HG03175 (cell line): Measurements from ENCODE around the gene PIK3C2G.

Experiments used
- ATAC-seq: cut with Tn5 transposase; IDR thresholded peaks from one replicate; pipeline ENCODE4 v1.9.1; 2021; ENCODE audit warnings: mild to moderate bottlenecking, moderate library complexity; ENCODE audit not compliant: unreplicated experiment

Gene PIK3C2G

DNA sequence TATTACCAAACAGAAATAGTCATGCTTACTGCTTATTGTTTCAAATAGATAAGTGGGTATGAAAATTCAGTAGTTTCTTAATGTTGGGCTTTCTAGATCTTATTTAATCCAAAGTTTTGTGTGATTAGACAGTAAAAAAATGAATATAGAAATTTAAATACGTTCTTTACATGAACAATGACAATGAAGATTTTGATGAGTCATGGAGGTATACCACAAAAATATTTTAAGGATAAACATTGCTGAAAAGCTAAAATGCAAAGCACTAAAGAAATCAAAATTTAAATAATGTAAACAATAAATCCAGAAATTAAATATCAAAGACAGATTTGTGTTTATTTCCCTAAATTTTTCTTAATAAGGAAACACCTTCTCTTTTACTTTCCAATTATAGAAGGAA lies 78.3 kb downstream of the PIK3C2G start:
- no peak for ATAC-seq

DNA sequence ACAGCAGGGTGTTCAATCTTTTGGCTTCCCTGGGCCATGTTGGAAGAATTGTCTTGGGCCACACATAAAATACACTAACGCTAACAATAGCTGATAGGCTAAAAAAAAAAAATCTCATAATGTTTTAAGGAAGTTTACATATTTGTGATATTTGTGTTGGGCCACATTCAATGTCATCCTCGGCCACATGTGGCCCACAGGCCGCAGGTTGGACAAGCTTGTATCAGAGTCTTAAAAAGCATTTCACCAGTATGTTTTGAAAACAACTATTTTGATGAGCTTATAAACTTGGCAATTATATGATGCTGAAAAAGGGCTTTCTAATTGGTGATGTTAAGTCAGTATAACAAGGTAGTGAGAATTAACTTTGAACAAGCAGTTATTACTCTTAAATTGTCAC lies 78.9 kb downstream of the PIK3C2G start:
- ATAC-seq, result no peak

DNA sequence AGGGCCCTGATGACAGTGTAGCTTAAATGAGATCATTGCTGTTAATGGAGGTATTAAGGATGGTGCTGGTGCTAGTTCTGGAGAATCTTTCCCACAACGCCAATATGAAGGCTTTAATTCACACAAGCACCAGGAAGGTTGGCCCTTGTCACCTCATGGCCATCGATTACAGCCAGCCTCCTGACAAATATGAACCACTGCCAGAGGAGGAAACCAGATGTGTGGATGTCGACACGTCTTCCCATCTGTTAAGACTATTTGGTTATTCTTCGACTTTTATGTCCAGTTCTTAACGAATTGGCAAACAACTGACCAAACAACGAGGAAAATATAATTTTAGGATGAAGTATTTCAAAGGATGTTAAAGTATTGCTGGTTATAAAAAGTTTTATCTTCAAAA lies 79.5 kb downstream of the PIK3C2G start:
- ATAC-seq, result no peak

DNA sequence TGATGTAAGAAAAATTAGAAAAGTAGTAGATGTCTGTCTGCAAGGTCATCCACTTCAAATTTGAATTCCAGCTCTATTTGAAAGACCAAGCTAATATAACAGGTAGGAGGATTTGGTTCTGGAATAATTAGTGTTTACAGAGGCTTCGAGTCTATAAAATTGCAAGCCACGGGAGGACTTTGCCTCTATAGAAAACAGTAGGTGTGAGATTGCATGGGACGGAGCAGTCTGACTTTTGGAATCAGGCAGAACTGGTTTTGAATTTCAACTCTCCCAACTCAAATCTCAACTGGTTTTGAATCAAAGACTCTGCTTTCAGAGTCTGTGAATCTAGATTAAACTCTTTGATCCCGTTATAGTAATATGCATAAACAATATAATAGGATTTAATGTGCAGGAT lies 82.4 kb downstream of the PIK3C2G start:
- ATAC-seq, result no peak

DNA sequence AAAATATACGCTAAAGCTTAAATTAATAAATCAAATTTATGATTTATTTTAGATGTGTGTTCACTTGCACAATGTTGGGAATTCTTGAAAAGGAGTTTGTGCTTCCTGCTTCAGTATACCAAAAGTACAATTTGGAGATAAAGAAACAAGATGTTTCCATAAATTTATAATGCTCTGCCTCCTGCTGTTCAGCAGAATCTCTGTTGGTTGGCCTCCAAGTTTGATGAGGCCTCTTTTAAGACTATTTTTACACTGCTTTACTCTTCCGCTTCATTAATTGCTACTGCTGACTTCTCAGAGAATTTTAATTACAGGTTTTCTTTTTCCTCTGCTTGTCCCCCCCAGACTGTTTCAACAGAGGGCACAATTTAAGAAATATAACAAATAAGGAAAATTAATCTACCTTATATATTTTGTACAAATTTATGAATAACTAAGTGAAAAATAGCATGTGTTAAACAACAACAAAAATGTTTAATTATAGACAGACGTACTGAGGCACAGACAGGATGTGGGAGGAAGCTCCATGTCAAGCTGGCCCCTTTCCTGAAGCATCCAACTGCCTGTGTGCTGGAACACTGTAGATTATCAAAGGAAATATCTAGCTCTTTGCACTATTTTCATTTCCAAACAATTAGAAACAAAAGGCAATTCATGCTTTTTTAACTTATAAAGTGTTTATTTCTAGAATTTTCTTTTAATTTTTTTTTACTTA lies 83.9 kb downstream of the PIK3C2G start:
- ATAC-seq, result no peak

DNA sequence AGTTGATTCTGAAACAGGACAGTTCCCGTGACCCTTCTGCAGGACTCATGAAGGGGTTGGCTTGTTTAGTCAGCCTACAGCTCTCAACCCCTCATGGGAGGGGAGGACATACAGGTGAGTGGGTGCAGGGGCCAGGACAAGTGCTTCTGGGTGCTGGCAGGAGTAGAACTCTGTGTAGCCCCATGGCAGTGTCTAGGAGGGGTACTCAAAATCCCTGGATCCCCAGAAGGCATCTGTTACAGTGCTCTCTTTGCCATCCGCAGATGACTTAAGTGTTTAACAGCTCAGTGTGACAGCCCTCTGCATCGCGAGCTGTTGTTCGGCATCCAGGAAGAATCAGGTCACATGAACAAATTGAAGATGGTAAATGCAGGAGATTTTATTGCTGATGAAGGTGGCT lies 91.0 kb downstream of the PIK3C2G start:
- ATAC-seq, result no peak

DNA sequence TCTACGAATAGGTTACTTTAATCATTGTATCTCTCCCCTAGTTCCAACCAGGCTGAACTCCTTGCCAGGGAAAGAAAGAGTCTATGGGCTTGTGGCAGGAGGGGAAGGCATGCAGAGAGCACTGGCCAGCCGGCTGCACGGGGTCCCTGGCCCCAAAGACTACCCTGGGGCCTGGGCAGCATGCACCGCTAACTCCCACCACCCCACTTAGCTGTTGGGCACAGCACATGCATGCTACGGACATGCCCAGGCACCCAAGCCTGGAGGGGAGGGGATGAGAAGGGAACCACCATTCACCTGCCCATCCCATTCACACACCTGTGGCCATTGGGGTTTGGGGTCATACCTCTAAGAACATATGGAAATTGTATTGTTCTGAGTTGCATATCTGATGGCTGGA lies 94.1 kb downstream of the PIK3C2G start:
- no peak for ATAC-seq

DNA sequence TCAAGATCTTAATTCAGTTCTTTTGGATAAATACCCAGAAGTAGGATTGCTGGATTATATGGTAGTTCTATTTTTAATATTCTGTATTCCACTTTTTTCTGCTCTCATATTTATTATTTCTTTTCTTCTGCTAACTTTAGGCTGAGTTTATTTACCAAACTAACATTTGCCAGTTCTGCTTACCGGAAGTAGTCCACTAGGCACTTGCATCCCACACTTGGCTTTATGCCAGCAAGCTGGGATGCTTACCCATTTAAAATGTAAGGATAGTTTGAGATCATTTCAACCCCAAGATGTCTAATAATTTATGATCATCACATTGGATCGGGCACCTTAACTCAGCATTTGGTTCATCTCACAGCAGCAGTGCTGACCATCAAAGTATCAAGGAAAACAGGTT lies 96.8 kb downstream of the PIK3C2G start:
- ATAC-seq, result no peak

DNA sequence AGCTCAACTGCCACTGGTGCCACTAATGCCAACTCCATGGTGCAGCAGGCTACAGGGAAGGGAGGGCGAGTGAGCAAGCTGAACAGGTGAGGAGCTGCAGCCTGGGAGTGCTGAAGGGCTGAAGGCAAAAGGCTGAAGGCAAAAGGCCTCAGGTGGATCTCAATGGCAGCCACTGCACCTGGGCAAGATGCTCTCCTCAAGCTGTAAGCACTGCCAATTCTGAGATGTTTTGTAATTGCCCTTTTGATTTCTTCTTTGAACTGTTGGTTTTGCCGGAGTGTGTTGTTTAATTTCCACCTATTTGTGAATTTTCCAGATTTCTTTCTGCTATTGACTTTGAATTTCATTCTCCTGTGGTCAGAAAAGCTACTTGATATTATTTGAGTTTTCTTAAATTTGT lies 97.6 kb downstream of the PIK3C2G start:
- ATAC-seq, result no peak

DNA sequence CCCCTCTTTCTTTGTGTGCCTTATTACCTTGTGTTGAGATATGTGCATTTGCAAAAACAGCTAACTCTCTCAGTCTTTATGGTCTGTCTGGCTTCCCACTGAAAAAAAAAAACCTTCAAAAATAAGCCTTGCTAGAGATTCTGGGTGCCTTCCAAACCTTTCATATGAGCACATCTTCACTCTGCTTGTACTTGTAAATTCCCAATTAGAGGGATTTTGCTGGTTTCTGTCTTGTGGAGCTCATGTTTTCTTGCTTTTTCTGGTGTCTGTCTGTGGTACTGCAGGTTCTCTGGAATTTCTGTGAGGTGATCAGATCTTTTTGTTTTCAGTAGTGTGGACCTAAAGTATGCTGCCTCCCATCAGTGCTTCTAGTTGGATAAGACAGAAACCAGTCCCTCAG lies 100.1 kb downstream of the PIK3C2G start:
- no peak for ATAC-seq

DNA sequence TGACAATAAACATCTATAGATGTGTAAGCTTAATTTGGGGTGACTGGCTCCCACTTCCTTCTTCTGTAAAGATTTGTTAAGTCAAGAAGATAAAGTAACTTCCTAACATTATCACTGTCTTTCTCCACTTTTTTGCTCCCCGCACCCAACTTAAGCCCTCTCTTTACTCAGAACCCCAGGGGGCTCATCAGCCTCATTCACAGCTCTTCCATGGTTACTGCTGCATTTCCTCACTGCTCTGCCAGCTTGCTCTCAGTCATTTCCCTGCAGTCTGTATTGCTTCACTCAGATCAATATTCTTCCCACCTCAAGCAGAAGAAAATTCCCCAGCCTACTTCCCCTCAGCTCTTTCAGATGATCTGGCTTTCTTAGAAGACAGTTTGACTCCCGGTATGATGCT lies 102.0 kb downstream of the PIK3C2G start:
- ATAC-seq, result no peak

DNA sequence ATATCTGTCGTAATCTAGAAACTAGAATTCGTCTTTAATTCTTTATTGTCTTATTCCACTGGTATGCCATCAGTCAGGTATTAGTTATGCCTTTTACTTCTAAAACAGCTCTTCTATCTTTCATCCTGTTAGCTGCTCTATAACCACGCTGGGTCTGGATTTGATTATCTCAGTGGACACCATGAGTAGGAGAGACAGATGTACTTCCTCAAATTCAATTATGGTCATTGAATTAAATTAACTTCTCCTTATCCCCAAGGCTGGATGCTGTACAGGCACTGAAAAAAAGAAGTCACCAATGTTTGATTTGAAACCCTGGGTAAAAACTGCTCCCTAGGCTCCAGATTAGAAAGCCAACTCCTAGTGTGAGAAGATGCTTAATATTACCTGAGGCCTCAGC lies 107.3 kb downstream of the PIK3C2G start:
- no peak for ATAC-seq

DNA sequence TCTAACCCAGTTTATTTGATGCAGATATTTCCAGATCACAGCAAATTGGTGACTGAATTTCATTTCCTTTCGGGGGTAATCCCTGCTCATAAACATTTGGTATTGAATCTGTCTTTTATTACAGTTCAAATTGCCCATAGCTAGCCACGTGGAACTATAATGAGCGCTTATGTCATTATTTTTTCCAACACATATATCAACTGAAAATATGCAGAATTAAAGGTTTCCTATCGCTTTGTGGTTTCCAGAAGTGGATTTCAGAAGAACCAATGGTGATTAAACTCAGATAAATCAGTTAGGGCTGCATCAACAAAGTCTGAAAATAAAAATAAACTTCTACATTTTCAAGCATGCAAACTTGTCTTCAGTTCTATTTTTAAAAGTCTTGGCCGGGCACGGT lies 111.9 kb downstream of the PIK3C2G start:
- ATAC-seq, result no peak

DNA sequence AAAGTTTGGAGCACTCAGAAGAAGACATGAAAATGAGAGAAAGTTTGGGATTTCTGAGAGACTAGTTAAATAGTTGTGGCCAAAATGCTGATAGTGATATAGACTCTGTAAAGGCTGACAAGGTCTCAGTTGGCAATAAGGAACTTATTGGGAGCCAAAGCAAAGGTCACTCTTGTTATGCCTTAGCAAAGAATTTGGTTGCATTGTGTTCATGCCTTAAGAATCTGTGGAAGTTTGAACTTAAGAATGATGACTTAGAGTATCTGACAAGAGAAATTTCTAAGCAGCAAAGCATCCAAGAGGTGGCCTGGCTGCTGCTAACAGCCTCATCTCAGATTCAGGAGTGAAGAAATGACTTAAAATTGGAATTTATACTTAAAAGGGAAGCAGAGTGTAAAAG lies 113.8 kb downstream of the PIK3C2G start:
- no peak for ATAC-seq

DNA sequence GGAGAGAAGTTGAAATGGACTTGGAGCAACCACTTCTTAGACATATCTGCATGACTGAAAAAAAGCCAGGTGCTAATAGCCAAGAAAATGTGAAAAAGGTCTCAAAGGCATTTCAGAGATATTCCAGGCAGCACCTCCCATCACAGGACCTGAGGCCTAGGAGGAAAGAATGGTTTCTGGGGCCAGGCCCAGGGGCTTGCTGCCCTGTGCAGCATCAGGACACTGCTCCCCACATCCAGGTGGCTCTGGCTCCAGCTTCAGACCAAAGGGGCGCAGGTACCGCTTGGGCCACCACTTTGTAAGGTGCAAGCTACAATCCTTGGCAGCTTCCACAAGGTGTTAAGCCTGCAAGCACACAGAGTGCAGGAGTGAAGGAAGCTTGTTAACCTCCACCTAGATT lies 114.3 kb downstream of the PIK3C2G start:
- no peak for ATAC-seq

DNA sequence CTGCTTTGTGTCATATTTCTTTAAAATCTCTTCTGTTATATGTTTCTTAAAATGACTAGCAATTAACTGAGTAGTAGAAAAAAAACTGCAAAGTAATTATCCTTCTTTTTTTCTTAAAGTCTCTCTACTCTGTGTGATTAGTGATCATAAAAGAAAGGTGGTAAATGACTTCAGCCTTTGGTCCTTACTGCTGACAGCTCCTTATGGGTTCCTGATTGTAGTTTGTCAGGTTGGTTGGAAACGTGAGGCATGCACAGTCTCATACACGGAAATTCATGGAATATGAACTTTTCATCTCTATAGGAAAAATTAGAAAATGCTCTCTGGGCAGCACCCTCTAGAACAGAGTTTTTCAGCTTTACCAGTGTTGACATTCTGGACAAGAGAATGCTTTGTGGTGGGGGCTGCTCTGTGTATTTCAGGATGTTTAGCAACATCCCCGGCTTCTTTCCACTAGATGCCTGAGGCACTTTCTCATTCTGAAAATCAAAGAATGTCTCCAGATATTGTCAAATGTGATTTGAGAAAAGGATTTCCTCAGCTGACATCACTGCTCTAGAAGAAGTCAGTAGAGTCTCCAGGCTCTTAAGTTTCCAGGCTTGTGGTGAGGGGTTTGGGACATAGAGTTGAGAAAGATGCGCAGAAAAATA lies 121.0 kb downstream of the PIK3C2G start:
- no peak for ATAC-seq

DNA sequence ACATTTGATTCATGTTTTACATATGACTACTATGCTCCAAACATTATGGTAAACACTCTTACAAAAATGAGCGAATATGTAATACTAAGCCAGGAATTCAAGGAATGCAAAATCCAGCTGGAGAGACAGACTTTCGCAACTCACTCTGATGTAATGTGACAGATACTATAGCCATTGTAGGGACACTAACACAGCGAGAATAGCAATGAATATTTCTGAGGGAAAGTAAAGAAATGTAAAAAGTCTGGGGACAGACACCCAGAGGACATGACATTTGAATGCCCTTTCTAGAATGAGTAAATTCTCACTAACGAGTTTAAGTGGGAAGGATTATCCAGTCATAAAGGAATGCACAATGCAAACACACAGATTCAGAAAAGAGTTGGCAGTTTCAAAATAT lies 121.9 kb downstream of the PIK3C2G start:
- no peak for ATAC-seq

DNA sequence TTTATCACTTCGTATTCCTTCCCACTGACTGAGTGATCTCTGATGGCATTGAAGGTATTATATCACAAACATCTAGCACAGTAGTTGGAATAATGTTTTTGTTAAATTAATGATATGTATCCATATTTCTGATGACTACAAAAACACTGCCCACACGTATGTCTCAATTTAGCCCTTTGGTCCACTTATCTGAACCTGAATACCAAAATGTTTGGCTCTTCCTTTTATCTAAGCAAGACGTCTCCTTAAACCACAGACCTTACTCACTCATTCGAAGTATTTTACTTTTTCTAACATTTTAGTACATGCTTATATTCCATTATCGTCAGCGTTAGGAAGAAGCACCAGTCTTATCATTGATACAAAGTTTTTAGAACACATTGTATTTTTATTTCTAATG lies 126.4 kb downstream of the PIK3C2G start:
- ATAC-seq, result no peak

DNA sequence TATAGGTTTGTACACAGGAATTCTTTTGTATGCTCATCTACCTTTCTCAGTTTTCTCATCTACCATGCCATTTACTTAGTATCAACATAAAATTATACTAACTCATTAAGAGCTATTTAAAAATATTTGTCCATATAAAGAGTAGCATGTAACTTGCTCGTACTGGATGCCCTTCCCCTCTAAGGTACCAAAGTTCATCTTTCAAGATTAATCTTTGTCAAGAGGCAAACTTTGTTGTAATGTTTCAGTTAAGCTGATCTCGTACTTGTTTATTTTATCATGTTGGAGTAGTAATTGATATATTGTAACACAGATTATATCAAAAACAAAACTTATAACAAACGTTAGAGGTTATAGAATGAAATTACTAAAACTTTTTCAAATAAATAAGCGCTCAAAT lies 128.5 kb downstream of the PIK3C2G start:
- no peak for ATAC-seq

DNA sequence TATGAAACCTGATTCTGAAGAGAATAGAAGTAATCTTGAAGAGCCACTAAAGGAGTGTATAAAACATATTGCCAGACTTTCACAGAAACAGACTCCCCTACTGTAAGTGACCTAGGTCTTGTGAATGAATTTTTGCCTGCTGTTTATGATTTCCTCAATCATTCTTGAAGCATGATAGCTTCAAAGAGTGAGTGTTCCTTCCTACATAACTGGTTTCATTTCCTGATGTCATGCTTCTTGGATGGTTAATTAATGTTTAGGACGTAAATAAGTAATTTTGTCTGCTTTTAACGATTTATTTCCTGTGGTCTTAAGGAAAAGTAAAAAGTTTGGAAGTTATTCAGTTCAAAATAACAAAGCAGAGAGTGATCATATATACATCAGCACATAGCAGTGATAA lies 129.8 kb downstream of the PIK3C2G start:
- ATAC-seq, result no peak

DNA sequence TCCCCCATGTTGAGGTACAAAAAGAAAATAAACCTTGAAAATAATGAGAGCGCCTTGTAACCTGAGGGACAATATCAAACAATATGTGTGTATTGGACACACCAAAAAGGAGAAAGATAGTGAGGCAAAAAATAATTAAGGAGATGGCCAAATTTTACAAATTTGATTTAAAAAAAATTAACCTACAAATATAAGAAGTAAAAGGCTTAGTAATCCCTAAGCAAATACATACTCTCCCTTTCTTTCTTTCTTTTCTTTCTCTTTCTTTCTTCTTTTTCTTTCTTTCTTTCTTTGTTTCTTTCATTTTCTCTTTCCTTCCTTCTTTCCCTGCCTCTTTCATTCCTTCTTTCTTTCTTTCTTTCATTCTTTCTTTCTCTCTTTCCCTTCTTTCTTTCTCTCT lies 133.4 kb downstream of the PIK3C2G start:
- no peak for ATAC-seq

DNA sequence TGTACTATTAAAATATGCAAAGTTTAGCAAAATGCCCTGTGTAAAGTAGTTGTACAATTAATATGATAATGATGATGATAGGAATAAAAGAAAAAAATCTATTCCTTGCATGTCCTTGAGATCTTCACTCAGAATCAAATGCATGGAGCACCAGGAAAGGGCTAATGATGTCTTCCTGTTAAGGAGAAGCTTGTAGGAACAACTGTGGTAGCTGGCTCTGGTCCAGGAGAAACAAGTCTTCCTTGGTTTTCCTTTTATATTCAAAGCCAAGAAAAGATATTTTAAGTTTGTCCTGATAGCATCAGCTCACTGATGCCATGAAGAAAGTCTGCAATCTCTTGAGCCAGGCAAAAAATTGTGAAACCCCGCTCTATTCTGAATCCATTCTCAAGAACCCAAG lies 138.9 kb downstream of the PIK3C2G start:
- ATAC-seq, result no peak
